Epidermal melanocyte (primary cell): ENCODE results near the gene GBP3.
"Not testable (repeated sequence)": the region's sequence is repeated elsewhere in the genome, so short reads cannot be mapped to it uniquely, and the experiment has no call there.

Experiments
- DNase-seq: peaks from one replicate; pipeline ENCODE4 v3.0.0; 2011; ENCODE audit warnings: low spot score; ENCODE audit not compliant: insufficient read length

GBP3 gene

GRCh38 chr1:89041119-89041641 lies 18.5 kb upstream of the GBP3 start:
- no peak for DNase-seq

- DNase-seq = no peak
Measured at GRCh38 chr1:89040315-89040626, 17.6 kb upstream of the GBP3 start.

GRCh38 chr1:89037186-89037585 lies 14.5 kb upstream of the GBP3 start:
- DNase-seq = no peak

- no peak for DNase-seq
Measured at GRCh38 chr1:89035080-89035479, 12.4 kb upstream of the GBP3 start.

GRCh38 chr1:89034004-89034403 lies 11.3 kb upstream of the GBP3 start:
- not testable (repeated sequence) for DNase-seq

- not testable (repeated sequence) for DNase-seq
Measured at GRCh38 chr1:89029051-89029450, 6.4 kb upstream of the GBP3 start.

- no peak for DNase-seq
Measured at GRCh38 chr1:89025928-89026327, 3.3 kb upstream of the GBP3 start.

GRCh38 chr1:89023026-89023425 lies 360 bp upstream of the GBP3 start:
- no peak for DNase-seq

GRCh38 chr1:89018318-89018717 lies 4.3 kb downstream of the GBP3 start:
- not testable (repeated sequence) for DNase-seq

GRCh38 chr1:89008511-89008910 lies 14.2 kb downstream of the GBP3 start:
- no peak for DNase-seq

- DNase-seq = no peak
Measured at GRCh38 chr1:89005286-89006151, 17.1 kb downstream of the GBP3 start.

GRCh38 chr1:89002176-89002575 lies 20.5 kb downstream of the GBP3 start:
- DNase-seq = not testable (repeated sequence)

- DNase-seq = no peak
Measured at GRCh38 chr1:89001510-89001909, 21.2 kb downstream of the GBP3 start.

GRCh38 chr1:88998716-88999115 lies 23.9 kb downstream of the GBP3 start:
- no peak for DNase-seq

GRCh38 chr1:88990426-88990825 lies 32.2 kb downstream of the GBP3 start:
- no peak for DNase-seq

- no peak for DNase-seq
Measured at GRCh38 chr1:88985692-88986091, 37.0 kb downstream of the GBP3 start.

GRCh38 chr1:88985032-88985431 lies 37.6 kb downstream of the GBP3 start:
- peak; percentile 56 for DNase-seq

GRCh38 chr1:88984569-88984968 lies 38.1 kb downstream of the GBP3 start:
- no peak for DNase-seq

- DNase-seq = peak; percentile 23
Measured at GRCh38 chr1:88983791-88984559, 38.7 kb downstream of the GBP3 start.

- DNase-seq = no peak
Measured at GRCh38 chr1:88982055-88982454, 40.6 kb downstream of the GBP3 start.

GRCh38 chr1:88981506-88981905 lies 41.2 kb downstream of the GBP3 start:
- DNase-seq = not testable (repeated sequence)

GRCh38 chr1:88980870-88981269 lies 41.8 kb downstream of the GBP3 start:
- no peak for DNase-seq

GRCh38 chr1:88979749-88980116 lies 42.9 kb downstream of the GBP3 start:
- DNase-seq = no peak
